Measurements from ENCODE around the gene PCDHGB6.
"Not testable (repeated sequence)": the region's sequence is repeated elsewhere in the genome, so short reads cannot be mapped to it uniquely, and the experiment has no call there.

PCDHGB6 gene

GRCh38 chr5:141407790-141408505 is at the start of gene PCDHGB6:
Gene PCDHGB6 (plus strand): TSS chr5:141408021. CDS start chr5:141408203, 182 bp downstream.
- not testable (repeated sequence) for DNase-seq

GRCh38 chr5:141359790-141360426 is 47.9 kb upstream of the PCDHGB6 start, which contains the start of gene PCDHGB2:
Gene PCDHGB2 (plus strand): TSS chr5:141359994. CDS start chr5:141360136, 142 bp downstream.
- no peak for DNase-seq

- no peak for DNase-seq
Measured at GRCh38 chr5:141360685-141361084, 47.1 kb upstream of the PCDHGB6 start.

GRCh38 chr5:141362719-141363118 is 45.1 kb upstream of the PCDHGB6 start:
- no peak for DNase-seq

- DNase-seq: no peak
Measured at GRCh38 chr5:141363952-141364660, 43.7 kb upstream of the PCDHGB6 start, which contains the start of gene PCDHGA5. Gene PCDHGA5 (plus strand): TSS chr5:141364162. CDS start chr5:141364331, 169 bp downstream.

- DNase-seq: no peak
Measured at GRCh38 chr5:141366016-141366896, 41.6 kb upstream of the PCDHGB6 start.

GRCh38 chr5:141369994-141370848 is 37.6 kb upstream of the PCDHGB6 start, which contains the start of gene PCDHGB3:
Gene PCDHGB3 (plus strand): TSS chr5:141370242. CDS start chr5:141370395, 153 bp downstream.
- no peak for DNase-seq

- DNase-seq: no peak
Measured at GRCh38 chr5:141371572-141372475, 36.0 kb upstream of the PCDHGB6 start.

- DNase-seq: no peak
Measured at GRCh38 chr5:141373673-141374317, 34.0 kb upstream of the PCDHGB6 start, which contains the start of gene PCDHGA6. Gene PCDHGA6 (plus strand): TSS chr5:141373891. CDS start chr5:141374084, 193 bp downstream.

GRCh38 chr5:141374627-141375026 is 33.2 kb upstream of the PCDHGB6 start:
- DNase-seq: no peak

- not testable (repeated sequence) for DNase-seq
Measured at GRCh38 chr5:141375444-141376155, 32.2 kb upstream of the PCDHGB6 start.

- DNase-seq: no peak
Measured at GRCh38 chr5:141382469-141383294, 25.1 kb upstream of the PCDHGB6 start, which contains the start of gene PCDHGA7. Gene PCDHGA7 (plus strand): TSS chr5:141382742. CDS start chr5:141382900, 158 bp downstream.

- DNase-seq: no peak
Measured at GRCh38 chr5:141383345-141383744, 24.5 kb upstream of the PCDHGB6 start.

- DNase-seq: no peak
Measured at GRCh38 chr5:141384471-141385267, 23.2 kb upstream of the PCDHGB6 start.

GRCh38 chr5:141387557-141388311 is 20.1 kb upstream of the PCDHGB6 start, which contains the start of gene PCDHGB4:
Gene PCDHGB4 (plus strand): TSS chr5:141387698. CDS start chr5:141387885, 187 bp downstream.
- not testable (repeated sequence) for DNase-seq

GRCh38 chr5:141388661-141389060 is 19.2 kb upstream of the PCDHGB6 start:
- DNase-seq: no peak
